NCI-H82 treated with DMSO at 0.1 percent for 48 hours (cell line): Measurements from ENCODE around the gene ZNF521.

Experiments
- DNase-seq: peaks from one replicate; lab custom pipeline; 2025; ENCODE audit not compliant: unreplicated experiment; lab: John Stamatoyannopoulos, UW

Gene ZNF521

GRCh38 chr18:25086876-25087275 lies 265.1 kb downstream of the ZNF521 start:
- no peak for DNase-seq

GRCh38 chr18:25081001-25081400 lies 271.0 kb downstream of the ZNF521 start:
- no peak for DNase-seq

GRCh38 chr18:25080211-25080610 lies 271.8 kb downstream of the ZNF521 start:
- no peak for DNase-seq

- DNase-seq, result no peak
These were observed 273.8 kb downstream of the ZNF521 start for GRCh38 chr18:25077944-25078723.

- no peak for DNase-seq
These were observed 274.7 kb downstream of the ZNF521 start for GRCh38 chr18:25077038-25077943.

GRCh38 chr18:25075783-25076182 lies 276.2 kb downstream of the ZNF521 start:
- no peak for DNase-seq

GRCh38 chr18:25075331-25075730 lies 276.6 kb downstream of the ZNF521 start:
- no peak for DNase-seq

- DNase-seq, result no peak
These were observed 277.0 kb downstream of the ZNF521 start for GRCh38 chr18:25074925-25075324.

- no peak for DNase-seq
These were observed 279.8 kb downstream of the ZNF521 start for GRCh38 chr18:25072205-25072604.

- no peak for DNase-seq
These were observed 284.5 kb downstream of the ZNF521 start for GRCh38 chr18:25067275-25068025.

GRCh38 chr18:25066516-25066915 lies 285.4 kb downstream of the ZNF521 start:
- no peak for DNase-seq

GRCh38 chr18:25062720-25063119 lies 289.2 kb downstream of the ZNF521 start:
- DNase-seq, result no peak

- no peak for DNase-seq
These were observed 290.6 kb downstream of the ZNF521 start for GRCh38 chr18:25061395-25061794.

- DNase-seq, result no peak
These were observed 293.4 kb downstream of the ZNF521 start for GRCh38 chr18:25058521-25058920.

GRCh38 chr18:25057491-25058050 lies 294.4 kb downstream of the ZNF521 start:
- DNase-seq, result no peak

- no peak for DNase-seq
These were observed 295.5 kb downstream of the ZNF521 start for GRCh38 chr18:25056429-25056828.

- DNase-seq, result no peak
These were observed 296.9 kb downstream of the ZNF521 start for GRCh38 chr18:25055076-25055475.

- no peak for DNase-seq
These were observed 298.5 kb downstream of the ZNF521 start for GRCh38 chr18:25053466-25053865.

GRCh38 chr18:25052511-25052921 lies 299.4 kb downstream of the ZNF521 start:
- DNase-seq, result no peak

- DNase-seq, result no peak
These were observed 301.4 kb downstream of the ZNF521 start for GRCh38 chr18:25050605-25051004.

GRCh38 chr18:25047983-25048382 lies 304.0 kb downstream of the ZNF521 start:
- no peak for DNase-seq
